Sigmoid colon (tissue), 7 donors: Measurements from ENCODE around the gene RBPJ. TPM values are rescaled to one million over a fixed set of nuclear protein-coding genes. Genes with fewer than 3 reads are reported as not detected.
A peak's percentile ranks its signal among the peaks of the same experiment; 100 is the strongest.

ENCODE experiments used
- DNase-seq: peaks from one replicate; pipeline ENCODE4 v3.0.0-alpha.2; 2019
- H3K27ac ChIP-seq, 4 donors: fragments of 200-600 bp; sonication (generic); one replicate each; pipeline ENCODE4 v1.5.1; 2016 to 2019; ENCODE audit warnings: mild to moderate bottlenecking in 1 of 4
- H3K27me3 ChIP-seq, 3 donors: fragments of 200-600 bp; sonication (generic); one replicate each; pipeline ENCODE4 v1.5.1; 2019; ENCODE audit warnings: mild to moderate bottlenecking in 1 of 3
- H3K36me3 ChIP-seq, 4 donors: fragments of 200-600 bp; sonication (generic); one replicate each; pipeline ENCODE4 v1.5.1; 2016 to 2019
- H3K4me1 ChIP-seq, 4 donors: fragments of 200-600 bp; sonication (generic); one replicate each; pipeline ENCODE4 v1.5.1; 2017 to 2019
- H3K4me3 ChIP-seq, 4 donors: fragments of 200-600 bp; sonication (generic); one replicate each; pipeline ENCODE4 v1.5.1; 2017 to 2019; ENCODE audit warnings: mild to moderate bottlenecking in 2 of 4, moderate library complexity in 1 of 4
- H3K9me3 ChIP-seq, 4 donors: fragments of 200-600 bp in 3 of 4; sonication (generic) in 3 of 4; one replicate each; pipeline versions ENCODE4 v1.5.1 to v1.6.1; 2013 to 2019
- EP300 ChIP-seq, 4 donors: sonication (generic); formaldehyde crosslinking; IDR thresholded peaks; one replicate each; pipeline ENCODE4 v1.6.1; 2017; ENCODE audit warnings: antibody characterized with exemption in 4 of 4
- POLR2A ChIP-seq, 2 donors: fragments of 450-650 bp; IDR thresholded peaks; one replicate each; pipeline ENCODE4 v1.6.1; 2016; ENCODE audit warnings: antibody characterized with exemption in 2 of 2, mild to moderate bottlenecking in 2 of 2, moderate library complexity in 2 of 2
- POLR2AphosphoS5 ChIP-seq, 4 donors: sonication (generic); formaldehyde crosslinking; IDR thresholded peaks; one replicate each; pipeline ENCODE4 v1.6.1; 2017; ENCODE audit warnings: antibody characterized with exemption in 4 of 4
- WGBS, 2 donors: extraction: QIAGEN DNeasy Blood & Tissue Kit; methylation state at CpG; one replicate each; pipeline ENCODE4 v1.1.7; 2013; 5-methylcytosine and 5-hydroxymethylcytosine counted together
- intact Hi-C: fragments of 100-400 bp; cut with DNase I; formaldehyde crosslinking; loops from one replicate; pipeline ENCODE4 v1.15.1; 2023
- polyA plus RNA-seq, 3 donors: library from polyadenylated mRNA; stranded (reverse); fragments of 200-250 nt; gene quantifications; one replicate each; pipeline ENCODE4 v1.2.3, GENCODE V29; 2013
- total RNA-seq, 4 donors: library from RNA; depleted of rRNA; stranded (reverse); fragments of >200 nt; gene quantifications; one replicate each; pipeline ENCODE4 v1.1.0, GENCODE V29; 2016
- TF ChIP-seq, protein P1 (sequence below), 4 experiments: fragments of 450-650 bp in 3 of 4; fragments of 200-600 bp in 1 of 4; IDR thresholded peaks; one replicate each; pipeline ENCODE4 v1.5.1; 2016 to 2019; ENCODE audit warnings: antibody characterized with exemption in 4 of 4, mild to moderate bottlenecking in 3 of 4, moderate library complexity in 2 of 4
- donor health status: healthy with polysubstance abuse.
- donor health status: Bipolar disorder and iron deficiency.
- donor health status: healthy.

The RBPJ gene
- total and polyA plus RNA-seq, 7 donors = 15.0 to 114 (median 78.4) TPM

- Histone ChIP-seq H3K4me3 (no peak overlapping the region), H3K27me3 (no peaks in the 10 kb centered on the region), H3K4me1 (peaks cover 0 to 67% (median 24%) of the 10 kb centered on the region in 4 donors), H3K9me3 (no peaks in the 10 kb centered on the region), H3K27ac (peak overlapping the region; percentile 16 to 68 (median 48)), H3K36me3 (peaks cover 0 to 13% (median 0%) of the 10 kb centered on the region in 4 donors)
- DNase-seq = no peak
- intact Hi-C loops = loop anchor here (5.0 to 10.0 kb wide), 4 partner anchors 328 to 592 kb away; no protein-coding TSS in a partner anchor
- WGBS, 2 donors = 85 to 90% methylated on average over 7 of the region's 7 CpGs
- TF ChIP-seq POLR2AphosphoS5 (IDR thresholded peaks at IDR 0.05) = peak in 1 of 4 donors; percentile 30
- TF ChIP-seq, protein P1, sequence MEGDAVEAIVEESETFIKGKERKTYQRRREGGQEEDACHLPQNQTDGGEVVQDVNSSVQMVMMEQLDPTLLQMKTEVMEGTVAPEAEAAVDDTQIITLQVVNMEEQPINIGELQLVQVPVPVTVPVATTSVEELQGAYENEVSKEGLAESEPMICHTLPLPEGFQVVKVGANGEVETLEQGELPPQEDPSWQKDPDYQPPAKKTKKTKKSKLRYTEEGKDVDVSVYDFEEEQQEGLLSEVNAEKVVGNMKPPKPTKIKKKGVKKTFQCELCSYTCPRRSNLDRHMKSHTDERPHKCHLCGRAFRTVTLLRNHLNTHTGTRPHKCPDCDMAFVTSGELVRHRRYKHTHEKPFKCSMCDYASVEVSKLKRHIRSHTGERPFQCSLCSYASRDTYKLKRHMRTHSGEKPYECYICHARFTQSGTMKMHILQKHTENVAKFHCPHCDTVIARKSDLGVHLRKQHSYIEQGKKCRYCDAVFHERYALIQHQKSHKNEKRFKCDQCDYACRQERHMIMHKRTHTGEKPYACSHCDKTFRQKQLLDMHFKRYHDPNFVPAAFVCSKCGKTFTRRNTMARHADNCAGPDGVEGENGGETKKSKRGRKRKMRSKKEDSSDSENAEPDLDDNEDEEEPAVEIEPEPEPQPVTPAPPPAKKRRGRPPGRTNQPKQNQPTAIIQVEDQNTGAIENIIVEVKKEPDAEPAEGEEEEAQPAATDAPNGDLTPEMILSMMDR (IDR thresholded peaks at IDR 0.05) = no peak
Measured at GRCh38 chr4:26412381-26413372, 91.9 kb downstream of the RBPJ start.

GRCh38 chr4:26413582-26413981 lies 92.8 kb downstream of the RBPJ start:
- WGBS, 2 donors = 88 to 93% methylated on average over 3 of the region's 3 CpGs
- Histone ChIP-seq H3K27me3 (no peaks in the 10 kb centered on the region), H3K27ac (peak overlapping the region in 2 of 4 donors; percentile 67 to 68), H3K4me1 (peaks cover 0 to 64% (median 24%) of the 10 kb centered on the region in 4 donors), H3K36me3 (peaks cover 0 to 13% (median 0%) of the 10 kb centered on the region in 4 donors), H3K4me3 (no peak overlapping the region), H3K9me3 (no peaks in the 10 kb centered on the region)
- intact Hi-C loops = loop anchor here (5.0 to 10.0 kb wide), 4 partner anchors 329 to 591 kb away; no protein-coding TSS in a partner anchor
- no peak for TF ChIP-seq EP300 (IDR thresholded peaks at IDR 0.05)
- TF ChIP-seq, protein P1 (IDR thresholded peaks at IDR 0.05) = no peak
- TF ChIP-seq POLR2A (IDR thresholded peaks at IDR 0.05) = no peak
- TF ChIP-seq POLR2AphosphoS5 (IDR thresholded peaks at IDR 0.05) = no peak
- no peak for DNase-seq

GRCh38 chr4:26418107-26418506 lies 97.3 kb downstream of the RBPJ start:
- intact Hi-C loops = loop anchor here (5.0 to 10.0 kb wide), 3 partner anchors 304 to 587 kb away; no protein-coding TSS in a partner anchor
- peaks cover 0 to 29% (median 0%) of the 10 kb centered on the region in 4 donors for H3K36me3 ChIP-seq
- 79 to 91% methylated on average over 1 of the region's 1 CpG for WGBS, 2 donors
- TF ChIP-seq, protein P1 (IDR thresholded peaks at IDR 0.05) = no peak
- TF ChIP-seq EP300 (IDR thresholded peaks at IDR 0.05) (no peak), POLR2AphosphoS5 (IDR thresholded peaks at IDR 0.05) (no peak), POLR2A (IDR thresholded peaks at IDR 0.05) (no peak)
- no peaks in the 10 kb centered on the region for H3K9me3 ChIP-seq
- H3K27me3 ChIP-seq = no peaks in the 10 kb centered on the region
- H3K27ac ChIP-seq = no peak overlapping the region
- DNase-seq = no peak
- no peak overlapping the region for H3K4me3 ChIP-seq
- H3K4me1 ChIP-seq = peaks cover 0 to 61% (median 26%) of the 10 kb centered on the region in 4 donors

DNA sequence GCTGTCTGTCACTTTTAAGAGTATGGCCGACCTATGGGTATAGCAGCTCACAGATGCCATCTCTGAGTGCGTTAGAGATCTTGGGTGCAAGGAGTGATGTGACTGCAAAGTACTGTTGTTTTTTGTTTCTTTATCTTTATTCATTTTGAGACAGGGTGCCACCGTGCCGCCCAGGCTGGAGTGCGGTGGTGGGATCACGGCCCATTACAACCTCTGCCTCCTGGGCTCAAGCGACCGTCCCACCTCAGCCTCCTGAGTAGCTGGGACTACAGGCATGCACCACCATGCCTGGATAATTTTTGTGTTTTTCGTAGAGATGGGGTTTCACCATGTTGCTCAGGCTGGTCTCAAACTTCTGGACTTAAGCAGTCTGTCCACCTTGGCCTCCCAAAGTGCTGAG lies 98.0 kb downstream of the RBPJ start:
- peaks cover 0 to 56% (median 22%) of the 10 kb centered on the region in 4 donors for H3K4me1 ChIP-seq
- H3K4me3 ChIP-seq = no peak overlapping the region
- no peak for DNase-seq
- H3K27ac ChIP-seq = no peak overlapping the region
- H3K9me3 ChIP-seq = no peaks in the 10 kb centered on the region
- no peak for TF ChIP-seq POLR2AphosphoS5 (IDR thresholded peaks at IDR 0.05)
- TF ChIP-seq, protein P1 (IDR thresholded peaks at IDR 0.05) = no peak
- TF ChIP-seq POLR2A (IDR thresholded peaks at IDR 0.05) = no peak
- no peak for TF ChIP-seq EP300 (IDR thresholded peaks at IDR 0.05)
- intact Hi-C loops = loop anchor here (5.0 to 10.0 kb wide), 3 partner anchors 303 to 586 kb away; no protein-coding TSS in a partner anchor
- peaks cover 0 to 32% (median 0%) of the 10 kb centered on the region in 4 donors for H3K36me3 ChIP-seq
- WGBS, 2 donors = 92 to 98% methylated on average over 9 of the region's 9 CpGs
- no peaks in the 10 kb centered on the region for H3K27me3 ChIP-seq
